Measurements from ENCODE around the gene C19orf73.

DNA sequence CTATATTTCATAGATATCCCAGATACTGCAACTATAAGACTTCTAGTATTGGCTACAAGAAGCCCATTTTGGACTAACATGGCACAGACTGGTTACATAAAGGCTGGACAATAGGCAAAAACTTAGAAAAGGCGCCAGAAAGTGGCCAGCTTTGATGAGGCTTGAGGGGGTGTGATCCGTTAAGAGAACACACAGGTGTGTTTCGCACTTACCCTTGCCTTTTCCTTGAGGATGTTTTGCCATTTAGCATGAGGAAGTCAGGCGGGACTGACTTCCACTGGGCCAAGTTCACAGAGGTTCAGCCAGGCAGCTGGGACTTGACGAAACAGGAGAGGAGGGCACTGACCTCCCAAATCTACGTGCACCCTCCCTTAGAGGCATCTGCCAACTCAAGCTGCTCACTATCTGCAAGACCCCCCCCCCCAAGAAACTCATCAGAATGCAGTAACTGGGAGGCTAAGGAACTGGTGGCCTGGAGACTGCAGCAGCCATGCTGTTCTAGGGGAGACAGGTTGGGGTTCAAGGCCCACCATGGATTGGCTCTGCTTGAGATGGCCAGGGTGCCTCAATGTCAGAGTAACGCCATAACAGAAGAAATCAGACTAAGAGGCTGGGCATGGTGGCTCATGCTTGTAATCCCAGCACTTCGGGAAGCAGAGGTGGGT is 9.2 kb downstream of the C19orf73 start:
- TF ChIP-seq, protein P1, sequence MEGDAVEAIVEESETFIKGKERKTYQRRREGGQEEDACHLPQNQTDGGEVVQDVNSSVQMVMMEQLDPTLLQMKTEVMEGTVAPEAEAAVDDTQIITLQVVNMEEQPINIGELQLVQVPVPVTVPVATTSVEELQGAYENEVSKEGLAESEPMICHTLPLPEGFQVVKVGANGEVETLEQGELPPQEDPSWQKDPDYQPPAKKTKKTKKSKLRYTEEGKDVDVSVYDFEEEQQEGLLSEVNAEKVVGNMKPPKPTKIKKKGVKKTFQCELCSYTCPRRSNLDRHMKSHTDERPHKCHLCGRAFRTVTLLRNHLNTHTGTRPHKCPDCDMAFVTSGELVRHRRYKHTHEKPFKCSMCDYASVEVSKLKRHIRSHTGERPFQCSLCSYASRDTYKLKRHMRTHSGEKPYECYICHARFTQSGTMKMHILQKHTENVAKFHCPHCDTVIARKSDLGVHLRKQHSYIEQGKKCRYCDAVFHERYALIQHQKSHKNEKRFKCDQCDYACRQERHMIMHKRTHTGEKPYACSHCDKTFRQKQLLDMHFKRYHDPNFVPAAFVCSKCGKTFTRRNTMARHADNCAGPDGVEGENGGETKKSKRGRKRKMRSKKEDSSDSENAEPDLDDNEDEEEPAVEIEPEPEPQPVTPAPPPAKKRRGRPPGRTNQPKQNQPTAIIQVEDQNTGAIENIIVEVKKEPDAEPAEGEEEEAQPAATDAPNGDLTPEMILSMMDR (IDR thresholded peaks at IDR 0.05): no peak
- no peak for TF ChIP-seq POLR2A (IDR thresholded peaks at IDR 0.05)

Data from lower leg skin (tissue), 3 donors.